ENCODE data around the gene RNF182.

DNA sequence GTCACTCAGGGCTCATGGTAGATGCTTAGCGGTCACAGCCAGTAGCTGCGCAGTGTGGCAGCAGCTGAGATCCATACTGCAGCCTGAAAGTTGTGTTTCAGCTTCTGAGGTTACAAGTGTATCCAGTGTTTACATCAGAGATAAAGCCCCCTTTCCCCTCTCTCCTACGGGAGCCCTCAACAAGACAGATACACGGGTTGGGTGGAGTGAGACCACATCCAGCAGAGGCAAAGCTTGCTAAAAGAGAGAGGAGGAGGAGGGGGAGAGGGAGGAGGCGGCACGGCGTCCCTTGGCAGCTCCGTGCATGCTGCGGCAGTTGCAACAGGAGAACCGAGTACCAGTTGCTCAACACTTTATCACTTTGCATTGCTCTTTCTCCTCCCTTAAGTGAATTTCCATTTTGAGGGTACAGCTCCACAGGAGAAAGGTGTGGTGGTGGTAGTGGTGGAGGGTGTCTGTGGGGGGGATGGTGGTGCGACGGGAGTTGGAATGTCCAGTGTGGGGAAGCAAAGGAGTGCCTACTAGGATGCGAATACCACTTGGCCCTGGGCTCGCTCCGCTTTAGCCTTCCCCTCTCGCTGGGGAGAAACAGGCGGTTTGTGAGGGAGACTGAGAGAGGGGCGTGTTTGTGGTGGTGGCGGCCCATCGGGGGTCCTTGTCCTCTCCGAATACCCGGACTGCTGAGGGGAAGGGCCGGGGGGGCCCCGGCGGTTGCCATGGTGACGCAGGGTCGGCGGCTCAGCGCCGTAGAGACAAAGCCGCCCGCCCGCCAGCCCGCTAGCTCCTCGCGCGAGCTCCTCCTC is 405 bp upstream of the RNF182 start:
- TF ChIP-seq, protein P1, sequence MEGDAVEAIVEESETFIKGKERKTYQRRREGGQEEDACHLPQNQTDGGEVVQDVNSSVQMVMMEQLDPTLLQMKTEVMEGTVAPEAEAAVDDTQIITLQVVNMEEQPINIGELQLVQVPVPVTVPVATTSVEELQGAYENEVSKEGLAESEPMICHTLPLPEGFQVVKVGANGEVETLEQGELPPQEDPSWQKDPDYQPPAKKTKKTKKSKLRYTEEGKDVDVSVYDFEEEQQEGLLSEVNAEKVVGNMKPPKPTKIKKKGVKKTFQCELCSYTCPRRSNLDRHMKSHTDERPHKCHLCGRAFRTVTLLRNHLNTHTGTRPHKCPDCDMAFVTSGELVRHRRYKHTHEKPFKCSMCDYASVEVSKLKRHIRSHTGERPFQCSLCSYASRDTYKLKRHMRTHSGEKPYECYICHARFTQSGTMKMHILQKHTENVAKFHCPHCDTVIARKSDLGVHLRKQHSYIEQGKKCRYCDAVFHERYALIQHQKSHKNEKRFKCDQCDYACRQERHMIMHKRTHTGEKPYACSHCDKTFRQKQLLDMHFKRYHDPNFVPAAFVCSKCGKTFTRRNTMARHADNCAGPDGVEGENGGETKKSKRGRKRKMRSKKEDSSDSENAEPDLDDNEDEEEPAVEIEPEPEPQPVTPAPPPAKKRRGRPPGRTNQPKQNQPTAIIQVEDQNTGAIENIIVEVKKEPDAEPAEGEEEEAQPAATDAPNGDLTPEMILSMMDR (IDR thresholded peaks at IDR 0.05), result no peak
- TF ChIP-seq POLR2A (IDR thresholded peaks at IDR 0.05), result peak in 1 of 2 donors; percentile 50

Measured in thyroid gland (tissue), 4 donors.